Duodenal mucosa (tissue), 2 donors: ENCODE measurements around the gene AKAP13.

Experiments used
- H3K27ac ChIP-seq: one replicate; pipeline ENCODE4 v1.7.0; 2013; ENCODE audit warnings: low read depth, low read length
- H3K27me3 ChIP-seq, 2 donors: one replicate each; pipeline ENCODE4 v1.7.0; 2013; ENCODE audit warnings: low read length in 2 of 2, control low read depth in 1 of 2; ENCODE audit not compliant: insufficient read depth in 2 of 2, control insufficient read depth in 1 of 2
- H3K36me3 ChIP-seq, 2 donors: one replicate each; pipeline ENCODE4 v1.7.0; 2013; ENCODE audit warnings: low read length in 2 of 2, control low read depth in 1 of 2; ENCODE audit not compliant: insufficient read depth in 2 of 2, control insufficient read depth in 1 of 2
- H3K4me1 ChIP-seq, 2 donors: one replicate each; pipeline ENCODE4 v1.7.0; 2013; ENCODE audit warnings: low read length in 2 of 2, control low read depth in 1 of 2; ENCODE audit not compliant: insufficient read depth in 2 of 2, control insufficient read depth in 1 of 2
- H3K4me3 ChIP-seq, 2 donors: one replicate each; pipeline ENCODE4 v1.7.0; 2013; ENCODE audit warnings: low read length in 2 of 2, low read depth in 1 of 2
- H3K9ac ChIP-seq, 2 donors: one replicate each; pipeline ENCODE4 v1.7.0; 2013; ENCODE audit warnings: low read length in 2 of 2, low read depth in 1 of 2
- H3K9me3 ChIP-seq, 2 donors: one replicate each; pipeline ENCODE4 v1.7.0; 2013; ENCODE audit warnings: low read length in 2 of 2, control low read depth in 1 of 2; ENCODE audit not compliant: control insufficient read depth in 1 of 2

AKAP13 gene

GRCh38 chr15:85772668-85773067, 392.3 kb downstream of the AKAP13 start:
- H3K36me3 ChIP-seq: peaks cover 0 to 17% of the 10 kb centered on the region in 2 donors
- peaks cover 5 to 22% of the 10 kb centered on the region in 2 donors for H3K4me1 ChIP-seq
- H3K9me3 ChIP-seq: no peaks in the 10 kb centered on the region
- H3K27ac ChIP-seq: no peak overlapping the region
- H3K9ac ChIP-seq: no peak overlapping the region
- H3K4me3 ChIP-seq: no peak overlapping the region
- H3K27me3 ChIP-seq: no peaks in the 10 kb centered on the region

- Histone ChIP-seq H3K9ac (no peak overlapping the region), H3K9me3 (no peaks in the 10 kb centered on the region), H3K4me1 (peaks cover 5 to 22% of the 10 kb centered on the region in 2 donors), H3K27me3 (no peaks in the 10 kb centered on the region), H3K27ac (no peak overlapping the region), H3K4me3 (no peak overlapping the region), H3K36me3 (peaks cover 0 to 12% of the 10 kb centered on the region in 2 donors)
Observed at GRCh38 chr15:85773249-85773648, 392.8 kb downstream of the AKAP13 start.

GRCh38 chr15:85773970-85774369, 393.6 kb downstream of the AKAP13 start:
- no peak overlapping the region for H3K27ac ChIP-seq
- peaks cover 5 to 22% of the 10 kb centered on the region in 2 donors for H3K4me1 ChIP-seq
- no peaks in the 10 kb centered on the region for H3K9me3 ChIP-seq
- no peaks in the 10 kb centered on the region for H3K27me3 ChIP-seq
- H3K9ac ChIP-seq: no peak overlapping the region
- H3K4me3 ChIP-seq: no peak overlapping the region
- H3K36me3 ChIP-seq: peaks cover 0 to 5% of the 10 kb centered on the region in 2 donors

GRCh38 chr15:85777250-85778106, 397.1 kb downstream of the AKAP13 start:
- Histone ChIP-seq H3K9ac (no peak overlapping the region), H3K4me3 (no peak overlapping the region), H3K27ac (no peak overlapping the region), H3K9me3 (no peaks in the 10 kb centered on the region), H3K36me3 (no peaks in the 10 kb centered on the region), H3K27me3 (no peaks in the 10 kb centered on the region), H3K4me1 (peaks cover 5 to 12% of the 10 kb centered on the region in 2 donors)

GRCh38 chr15:85778107-85778776, 397.8 kb downstream of the AKAP13 start:
- peaks cover 4 to 5% of the 10 kb centered on the region in 2 donors for H3K4me1 ChIP-seq
- H3K9ac ChIP-seq: no peak overlapping the region
- no peak overlapping the region for H3K4me3 ChIP-seq
- no peaks in the 10 kb centered on the region for H3K9me3 ChIP-seq
- H3K27me3 ChIP-seq: no peaks in the 10 kb centered on the region
- no peak overlapping the region for H3K27ac ChIP-seq
- no peaks in the 10 kb centered on the region for H3K36me3 ChIP-seq

GRCh38 chr15:85779249-85779648, 398.8 kb downstream of the AKAP13 start:
- H3K9ac ChIP-seq: no peak overlapping the region
- no peak overlapping the region for H3K4me3 ChIP-seq
- H3K36me3 ChIP-seq: no peaks in the 10 kb centered on the region
- H3K4me1 ChIP-seq: peaks cover 3 to 5% of the 10 kb centered on the region in 2 donors
- H3K27ac ChIP-seq: no peak overlapping the region
- H3K9me3 ChIP-seq: no peaks in the 10 kb centered on the region
- no peaks in the 10 kb centered on the region for H3K27me3 ChIP-seq

- no peaks in the 10 kb centered on the region for H3K36me3 ChIP-seq
- H3K27ac ChIP-seq: no peak overlapping the region
- H3K9ac ChIP-seq: no peak overlapping the region
- peaks cover 4 to 6% of the 10 kb centered on the region in 2 donors for H3K4me1 ChIP-seq
- no peak overlapping the region for H3K4me3 ChIP-seq
- H3K27me3 ChIP-seq: no peaks in the 10 kb centered on the region
- H3K9me3 ChIP-seq: no peaks in the 10 kb centered on the region
Observed at GRCh38 chr15:85780225-85780985, 400.0 kb downstream of the AKAP13 start.

- H3K4me1 ChIP-seq: peaks cover 8 to 11% of the 10 kb centered on the region in 2 donors
- H3K36me3 ChIP-seq: no peaks in the 10 kb centered on the region
- no peak overlapping the region for H3K27ac ChIP-seq
Observed at GRCh38 chr15:85781099-85781498, 400.7 kb downstream of the AKAP13 start.

GRCh38 chr15:85782064-85782463, 401.7 kb downstream of the AKAP13 start:
- no peaks in the 10 kb centered on the region for H3K27me3 ChIP-seq
- no peak overlapping the region for H3K4me3 ChIP-seq
- H3K36me3 ChIP-seq: no peaks in the 10 kb centered on the region
- H3K9me3 ChIP-seq: no peaks in the 10 kb centered on the region
- H3K27ac ChIP-seq: no peak overlapping the region
- peaks cover 16 to 17% of the 10 kb centered on the region in 2 donors for H3K4me1 ChIP-seq
- H3K9ac ChIP-seq: no peak overlapping the region

More at GRCh38 chr15:85781099-85781498, 400.7 kb downstream of the AKAP13 start:
- no peaks in the 10 kb centered on the region for H3K9me3 ChIP-seq
- H3K27me3 ChIP-seq: no peaks in the 10 kb centered on the region
- no peak overlapping the region for H3K9ac ChIP-seq
- H3K4me3 ChIP-seq: no peak overlapping the region
